GM12891 (cell line): ENCODE results near the gene ARFGAP2.

Experiments
- POLR2A ChIP-seq: IDR thresholded peaks from 2 replicates; pipeline ENCODE4 v1.6.1; 2011; ENCODE audit warnings: low read depth, low read length, control low read depth
- POLR2AphosphoS5 ChIP-seq: IDR thresholded peaks from 2 replicates; pipeline ENCODE4 v1.6.1; 2011; ENCODE audit warnings: low read depth, low read length, control low read depth
- POU2F2 ChIP-seq: IDR thresholded peaks from 2 replicates; pipeline ENCODE4 v1.6.1; 2011; ENCODE audit warnings: low read depth, mild to moderate bottlenecking, control low read depth, low read length, moderate library complexity

- no peak for TF ChIP-seq POU2F2
- TF ChIP-seq POLR2A: no peak
- TF ChIP-seq POLR2AphosphoS5: no peak
These were observed 46.0 kb upstream of the ARFGAP2 start for GRCh38 chr11:47222696-47223095.
